Measurements from ENCODE around the gene TTLL1. TPM values are rescaled to one million over a fixed set of nuclear protein-coding genes. Genes with fewer than 3 reads are reported as not detected.

TTLL1 gene
- total and polyA plus RNA-seq, 2 of the 4 experiments (the other 2 are of a cell fraction) = 10.8 to 13.2 TPM

- Histone ChIP-seq H3K9me1 (ENCODE audit: insufficient read depth, low read length) (peaks cover 37% of the 10 kb centered on the region), H3K4me3 (ENCODE audit: insufficient read depth, low read depth, low read length) (no peak overlapping the region), H3K27me3 (ENCODE audit: control insufficient read depth, insufficient read depth, low read length) (no peaks in the 10 kb centered on the region), H3K56ac (ENCODE audit: extremely low read depth, insufficient read depth, low read length) (no peak overlapping the region), H3K23ac (ENCODE audit: low read depth, low read length) (0 out of 2 replicates have a peak overlapping the region, but pooled peaks have one; percentile 13), H2AK9ac (replicated peaks; ENCODE audit: low read depth, low read length, poor library complexity) (no peak overlapping the region), H4K8ac (ENCODE audit: low read depth in 2 of 2, low read length in 2 of 2) (no peak overlapping the region), H2BK15ac (ENCODE audit: low read depth, low read length) (no peak overlapping the region), H2BK120ac (ENCODE audit: low read depth, low read length) (no peak overlapping the region), H3K4me1 (ENCODE audit: control insufficient read depth, insufficient read depth, low read length) (peaks cover 41% of the 10 kb centered on the region), H2AK5ac (ENCODE audit: low read depth, low read length) (peak overlapping the region; percentile 8; the same call in 1 of the 2 replicates), H3K14ac (replicated peaks; ENCODE audit: low read depth, low read length) (no peak overlapping the region), H3K9me3 (ENCODE audit: control insufficient read depth, insufficient read depth, low read length) (no peaks in the 10 kb centered on the region), H3K4me2 (ENCODE audit: low read depth, low read length) (no peak overlapping the region), H4K5ac (ENCODE audit: low read depth, low read length) (no peak overlapping the region), H2AFZ (replicated peaks; ENCODE audit: low read length, poor library complexity) (no peak overlapping the region), H3K36me3 (ENCODE audit: control insufficient read depth, insufficient read depth, low read length) (no peaks in the 10 kb centered on the region), H3K18ac (ENCODE audit: low read depth, low read length) (no peak overlapping the region), H3K27ac (ENCODE audit: insufficient read depth, low read length) (no peak overlapping the region), H4K20me1 (ENCODE audit: insufficient read depth, low read length) (peaks cover 38% of the 10 kb centered on the region), H2BK20ac (ENCODE audit: low read depth, low read length) (no peak overlapping the region), H3K4ac (ENCODE audit: low read depth, low read length) (no peak overlapping the region), H4K91ac (ENCODE audit: insufficient read depth, low read depth, low read length) (no peak overlapping the region), H3K9ac (ENCODE audit: low read depth, low read length) (no peak overlapping the region), H2BK5ac (ENCODE audit: low read depth, low read length, poor library complexity, severe bottlenecking) (no peak overlapping the region), H3K79me1 (ENCODE audit: low read depth in 1 of 2, low read length in 2 of 2) (peaks cover 16 to 73% of the 10 kb centered on the region in 2 experiments)
- intact Hi-C loops (cut with micrococcal nuclease) = no loop called here
- no TSS peak for BruUV-seq (replicated peaks)
- ChIA-PET CTCF (no interaction called here), POLR2A (ENCODE audit: unreplicated experiment) (no interaction called here)
- 100% methylated on average over 1 of the region's 5 CpGs; no CpG with 5 or more reads in 1 of the 2 experiments for WGBS, 2 experiments (ENCODE audit: extremely low coverage in 2 of 2, insufficient read length in 1 of 2)
- in situ Hi-C loops (cut with MboI; ENCODE audit: low sequenced_read_pairs) = no loop called here
- DNase-seq (no peak), ATAC-seq (ENCODE audit: low read depth) (no peak)
- dilution Hi-C loops (cut with HindIII; ENCODE audit: low sequenced_read_pairs, unreplicated experiment) = no loop called here
- TF ChIP-seq ELK1 (IDR thresholded peaks at IDR 0.05; ENCODE audit: borderline replicate concordance, low read depth, low read length) = no peak
- no peak for TF ChIP-seq MXI1 (IDR thresholded peaks at IDR 0.05; ENCODE audit: borderline replicate concordance, low read depth, low read length)
- no peak for TF ChIP-seq SMC3 (IDR thresholded peaks at IDR 0.05; ENCODE audit: low read depth, low read length)
- TF ChIP-seq CTCF (conservative IDR thresholded peaks at IDR 0.05; ENCODE audit: low read depth, low read length) = no peak
- TF ChIP-seq RAD21 (IDR thresholded peaks at IDR 0.05; ENCODE audit: low read length) = no peak
- no peak for TF ChIP-seq CHD1 (IDR thresholded peaks at IDR 0.05; ENCODE audit: low read depth, low read length)
Observed at GRCh38 chr22:43006016-43006505, 83.1 kb downstream of the TTLL1 start.
